DND-41 (cell line): Measurements from ENCODE around the gene SHOC1.
"Not testable (repeated sequence)": the region's sequence is repeated elsewhere in the genome, so short reads cannot be mapped to it uniquely, and the experiment has no call there.

ENCODE experiments used
- ATAC-seq: fragments of 200-7000 bp; cut with Tn5 transposase; 3 replicates; pipeline ENCODE4 v1.9.1; 2021; ENCODE audit warnings: low read depth; ENCODE audit not compliant: insufficient read depth
- DNase-seq: peaks from one replicate; pipeline ENCODE4 v3.0.0-alpha.2; 2020
- H2AFZ ChIP-seq: 2 replicates; pipeline ENCODE4 v1.6.0; 2012; ENCODE audit warnings: low read depth, low read length
- H3K27ac ChIP-seq: 2 replicates; pipeline ENCODE4 v1.5.1; 2012; ENCODE audit warnings: low read length, inconsistent platforms
- H3K27me3 ChIP-seq: fragments of 200-600 bp; sonication (generic); 2 replicates; pipeline ENCODE4 v1.6.0; 2012; ENCODE audit warnings: low read length, mild to moderate bottlenecking, inconsistent platforms; ENCODE audit not compliant: insufficient read depth, poor library complexity
- H3K36me3 ChIP-seq: 2 replicates; pipeline ENCODE4 v1.5.1; 2012; ENCODE audit warnings: low read length, inconsistent platforms; ENCODE audit not compliant: insufficient read depth
- H3K4me1 ChIP-seq: 2 replicates; pipeline ENCODE4 v1.5.1; 2012; ENCODE audit warnings: mild to moderate bottlenecking, low read length; ENCODE audit not compliant: insufficient read depth
- H3K4me2 ChIP-seq: 2 replicates; pipeline ENCODE4 v1.6.0; 2012; ENCODE audit warnings: mild to moderate bottlenecking, moderate library complexity, low read length, inconsistent platforms; ENCODE audit not compliant: insufficient read depth
- H3K4me3 ChIP-seq, 2 experiments: fragments of 200-600 bp in 1 of 2; shearing (Covaris generic) in 1 of 2; 2 replicates each; pipeline ENCODE4 v1.5.1; 2012 to 2016; ENCODE audit warnings: inconsistent platforms in 2 of 2, low read length in 2 of 2, mild to moderate bottlenecking in 2 of 2, low read depth in 1 of 2, moderate library complexity in 1 of 2
- H3K79me2 ChIP-seq: 2 replicates; pipeline ENCODE4 v1.6.0; 2012; ENCODE audit warnings: low read length, inconsistent platforms; ENCODE audit not compliant: insufficient read depth
- H3K9ac ChIP-seq: 2 replicates; pipeline ENCODE4 v1.6.0; 2012; ENCODE audit warnings: low read depth, mild to moderate bottlenecking, inconsistent platforms, low read length, moderate library complexity
- H3K9me3 ChIP-seq: 2 replicates; pipeline ENCODE4 v1.5.1; 2012; ENCODE audit warnings: low read length, moderate library complexity, mild to moderate bottlenecking, inconsistent platforms; ENCODE audit not compliant: insufficient read depth, severe bottlenecking
- H4K20me1 ChIP-seq: 2 replicates; pipeline ENCODE4 v1.6.0; 2012; ENCODE audit warnings: low read length; ENCODE audit not compliant: insufficient read depth
- CTCF ChIP-seq: IDR thresholded peaks from 2 replicates; pipeline ENCODE4 v1.5.1; 2012; ENCODE audit warnings: borderline replicate concordance, low read length, moderate library complexity, mild to moderate bottlenecking; ENCODE audit not compliant: poor library complexity, severe bottlenecking; ENCODE audit errors: extremely low read depth
- EZH2 ChIP-seq: IDR thresholded peaks from 3 replicates; pipeline ENCODE4 v1.6.1; 2012; ENCODE audit warnings: borderline replicate concordance, low read depth, mild to moderate bottlenecking, moderate library complexity, low read length, inconsistent platforms; ENCODE audit not compliant: severe bottlenecking

SHOC1 gene

GRCh38 chr9:111815285-111816070, 20.7 kb upstream of the SHOC1 start:
- Histone ChIP-seq H3K9ac (no peak overlapping the region), H3K4me2 (no peak overlapping the region), H3K27ac (no peak overlapping the region), H3K79me2 (no peaks in the 10 kb centered on the region), H4K20me1 (no peaks in the 10 kb centered on the region), H3K4me3 (no peak overlapping the region), H3K9me3 (no peaks in the 10 kb centered on the region), H3K27me3 (no peaks in the 10 kb centered on the region), H3K4me1 (no peaks in the 10 kb centered on the region), H3K36me3 (no peaks in the 10 kb centered on the region), H2AFZ (no peak overlapping the region)
- TF ChIP-seq CTCF = no peak
- DNase-seq (no peak), ATAC-seq (no peak)

- no peaks in the 10 kb centered on the region for H3K79me2 ChIP-seq
- H2AFZ ChIP-seq = no peak overlapping the region
- no peak overlapping the region for H3K27ac ChIP-seq
- ATAC-seq (no peak), DNase-seq (no peak)
- no peaks in the 10 kb centered on the region for H3K36me3 ChIP-seq
- H3K9me3 ChIP-seq = no peaks in the 10 kb centered on the region
- no peak overlapping the region for H3K4me2 ChIP-seq
- H4K20me1 ChIP-seq = no peaks in the 10 kb centered on the region
- no peaks in the 10 kb centered on the region for H3K27me3 ChIP-seq
- no peak overlapping the region for H3K4me3 ChIP-seq
- TF ChIP-seq EZH2 = no peak
- no peak for TF ChIP-seq CTCF
- no peaks in the 10 kb centered on the region for H3K4me1 ChIP-seq
- no peak overlapping the region for H3K9ac ChIP-seq
These were observed 17.6 kb upstream of the SHOC1 start for GRCh38 chr9:111812337-111812736.

DNA sequence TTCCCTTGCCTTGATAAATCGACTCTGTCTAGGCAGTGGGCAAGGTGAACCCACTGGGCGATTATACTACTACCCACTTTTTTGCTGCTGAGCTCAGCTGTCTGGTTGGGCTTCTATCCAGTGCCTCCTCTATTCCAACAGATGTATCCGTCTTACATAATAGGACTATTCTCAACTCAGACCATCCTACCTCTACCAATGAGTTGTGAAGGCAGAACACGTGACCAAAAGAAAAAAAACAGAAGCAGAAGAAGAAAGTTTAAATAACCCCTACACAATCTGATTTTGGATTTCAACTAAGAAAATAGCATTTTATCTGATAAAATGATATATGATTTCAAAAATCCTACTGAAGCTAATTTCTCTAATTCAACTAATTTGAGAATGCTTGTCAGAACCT, 16.2 kb upstream of the SHOC1 start:
- Histone ChIP-seq H3K79me2 (no peaks in the 10 kb centered on the region), H2AFZ (no peak overlapping the region), H3K4me2 (no peak overlapping the region), H3K27me3 (no peaks in the 10 kb centered on the region), H3K27ac (no peak overlapping the region), H3K9ac (no peak overlapping the region), H4K20me1 (no peaks in the 10 kb centered on the region), H3K36me3 (no peaks in the 10 kb centered on the region), H3K4me1 (no peaks in the 10 kb centered on the region), H3K4me3 (no peak overlapping the region), H3K9me3 (no peaks in the 10 kb centered on the region)
- no peak for TF ChIP-seq CTCF
- no peak for TF ChIP-seq EZH2
- ATAC-seq (no peak), DNase-seq (no peak)

GRCh38 chr9:111810415-111810814, 15.7 kb upstream of the SHOC1 start:
- not testable (repeated sequence) for H2AFZ ChIP-seq, ATAC-seq, H3K79me2 ChIP-seq, H3K4me1 ChIP-seq, H3K9ac ChIP-seq, DNase-seq, H3K4me2 ChIP-seq, H3K27me3 ChIP-seq, H3K9me3 ChIP-seq, H4K20me1 ChIP-seq, H3K27ac ChIP-seq, H3K4me3 ChIP-seq, H3K36me3 ChIP-seq
